ENCODE data around the gene SLC4A2.

GRCh38 chr7:151073990-151074389 is 14.6 kb downstream of the SLC4A2 start:
- TF ChIP-seq, protein P1, sequence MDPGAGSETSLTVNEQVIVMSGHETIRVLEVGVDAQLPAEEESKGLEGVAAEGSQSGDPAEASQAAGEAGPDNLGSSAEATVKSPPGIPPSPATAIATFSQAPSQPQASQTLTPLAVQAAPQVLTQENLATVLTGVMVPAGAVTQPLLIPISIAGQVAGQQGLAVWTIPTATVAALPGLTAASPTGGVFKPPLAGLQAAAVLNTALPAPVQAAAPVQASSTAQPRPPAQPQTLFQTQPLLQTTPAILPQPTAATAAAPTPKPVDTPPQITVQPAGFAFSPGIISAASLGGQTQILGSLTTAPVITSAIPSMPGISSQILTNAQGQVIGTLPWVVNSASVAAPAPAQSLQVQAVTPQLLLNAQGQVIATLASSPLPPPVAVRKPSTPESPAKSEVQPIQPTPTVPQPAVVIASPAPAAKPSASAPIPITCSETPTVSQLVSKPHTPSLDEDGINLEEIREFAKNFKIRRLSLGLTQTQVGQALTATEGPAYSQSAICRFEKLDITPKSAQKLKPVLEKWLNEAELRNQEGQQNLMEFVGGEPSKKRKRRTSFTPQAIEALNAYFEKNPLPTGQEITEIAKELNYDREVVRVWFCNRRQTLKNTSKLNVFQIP (CRISPR knock-in tag; IDR thresholded peaks at IDR 0.05; ENCODE audit: borderline replicate concordance, low read depth): no peak
- TF ChIP-seq ARNTL (CRISPR knock-in tag; IDR thresholded peaks at IDR 0.05; ENCODE audit: borderline replicate concordance, low read depth) (no peak), PATZ1 (CRISPR knock-in tag; IDR thresholded peaks at IDR 0.05; ENCODE audit: borderline replicate concordance) (no peak), ZFP30 (CRISPR knock-in tag; IDR thresholded peaks at IDR 0.05) (no peak), ZFP3 (CRISPR knock-in tag; IDR thresholded peaks at IDR 0.05) (no peak), RARB (CRISPR knock-in tag; IDR thresholded peaks at IDR 0.05) (no peak), TCF4 (CRISPR knock-in tag; IDR thresholded peaks at IDR 0.05; ENCODE audit: borderline replicate concordance) (no peak)
